Thyroid gland (tissue), 4 donors: ENCODE results near the gene FAM241B.

Experiments used
- POLR2A ChIP-seq, 2 donors: fragments of 450-650 bp; IDR thresholded peaks; one replicate each; pipeline ENCODE4 v1.6.1; 2017; ENCODE audit warnings: antibody characterized with exemption in 2 of 2, mild to moderate bottlenecking in 2 of 2, moderate library complexity in 1 of 2
- TF ChIP-seq, protein P1 (sequence below), 6 experiments: fragments of 200-600 bp in 3 of 6; fragments of 450-650 bp in 3 of 6; sonication (generic) in 3 of 6; IDR thresholded peaks; one replicate each; pipeline ENCODE4 v1.5.1; 2016 to 2019; ENCODE audit warnings: antibody characterized with exemption in 6 of 6, mild to moderate bottlenecking in 2 of 6, inconsistent platforms in 1 of 6, moderate library complexity in 1 of 6

DNA sequence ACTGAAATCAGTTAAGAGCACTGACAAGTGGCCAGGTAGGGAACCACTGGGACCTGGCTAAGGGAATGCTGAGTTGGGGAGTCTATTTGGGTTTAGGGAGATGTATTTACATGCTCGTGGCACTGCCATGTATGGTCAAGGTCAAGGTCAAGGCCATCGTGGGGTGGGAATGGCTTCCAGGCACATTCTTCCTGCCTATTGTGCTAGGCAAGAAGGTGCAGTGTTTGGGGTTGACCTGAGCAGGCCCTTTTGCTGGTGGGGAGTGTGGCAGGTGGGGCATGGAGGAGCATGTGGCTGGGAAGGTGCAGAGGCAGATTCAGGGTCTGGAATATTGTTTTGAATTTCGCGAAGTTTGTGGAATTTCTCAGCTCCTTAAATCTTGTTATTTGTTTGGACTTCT lies 17.8 kb downstream of the FAM241B start:
- no peak for TF ChIP-seq POLR2A (IDR thresholded peaks at IDR 0.05)
- TF ChIP-seq, protein P1, sequence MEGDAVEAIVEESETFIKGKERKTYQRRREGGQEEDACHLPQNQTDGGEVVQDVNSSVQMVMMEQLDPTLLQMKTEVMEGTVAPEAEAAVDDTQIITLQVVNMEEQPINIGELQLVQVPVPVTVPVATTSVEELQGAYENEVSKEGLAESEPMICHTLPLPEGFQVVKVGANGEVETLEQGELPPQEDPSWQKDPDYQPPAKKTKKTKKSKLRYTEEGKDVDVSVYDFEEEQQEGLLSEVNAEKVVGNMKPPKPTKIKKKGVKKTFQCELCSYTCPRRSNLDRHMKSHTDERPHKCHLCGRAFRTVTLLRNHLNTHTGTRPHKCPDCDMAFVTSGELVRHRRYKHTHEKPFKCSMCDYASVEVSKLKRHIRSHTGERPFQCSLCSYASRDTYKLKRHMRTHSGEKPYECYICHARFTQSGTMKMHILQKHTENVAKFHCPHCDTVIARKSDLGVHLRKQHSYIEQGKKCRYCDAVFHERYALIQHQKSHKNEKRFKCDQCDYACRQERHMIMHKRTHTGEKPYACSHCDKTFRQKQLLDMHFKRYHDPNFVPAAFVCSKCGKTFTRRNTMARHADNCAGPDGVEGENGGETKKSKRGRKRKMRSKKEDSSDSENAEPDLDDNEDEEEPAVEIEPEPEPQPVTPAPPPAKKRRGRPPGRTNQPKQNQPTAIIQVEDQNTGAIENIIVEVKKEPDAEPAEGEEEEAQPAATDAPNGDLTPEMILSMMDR (IDR thresholded peaks at IDR 0.05): no peak
